OCI-LY3 (cell line): ENCODE results near the gene SMC1A.

Experiments
- CTCF ChIP-seq: fragments of 200-600, 300-600 bp; sonication (generic); IDR thresholded peaks from 2 replicates; pipeline ENCODE4 v1.5.1; 2014; ENCODE audit warnings: antibody characterized with exemption, low read length, low read depth
- EZH2phosphoT487 ChIP-seq: fragments of 200-600 bp; shearing (Covaris generic); IDR thresholded peaks from 2 replicates; pipeline ENCODE4 v1.6.1; 2018; ENCODE audit warnings: antibody characterized with exemption, mixed run types, low read depth

- TF ChIP-seq CTCF, result no peak
- TF ChIP-seq EZH2phosphoT487, result no peak
Measured at GRCh38 chrX:53330331-53330730, 92.1 kb downstream of the SMC1A start.
